ENCODE measurements around the gene EPX. TPM values are rescaled to one million over a fixed set of nuclear protein-coding genes. Genes with fewer than 3 reads are reported as not detected.

The EPX gene
- total RNA-seq, 2 experiments from 2014 or later: not detected

GRCh38 chr17:58228679-58229078 is 36.2 kb downstream of the EPX start:
- TF ChIP-seq, protein P1, sequence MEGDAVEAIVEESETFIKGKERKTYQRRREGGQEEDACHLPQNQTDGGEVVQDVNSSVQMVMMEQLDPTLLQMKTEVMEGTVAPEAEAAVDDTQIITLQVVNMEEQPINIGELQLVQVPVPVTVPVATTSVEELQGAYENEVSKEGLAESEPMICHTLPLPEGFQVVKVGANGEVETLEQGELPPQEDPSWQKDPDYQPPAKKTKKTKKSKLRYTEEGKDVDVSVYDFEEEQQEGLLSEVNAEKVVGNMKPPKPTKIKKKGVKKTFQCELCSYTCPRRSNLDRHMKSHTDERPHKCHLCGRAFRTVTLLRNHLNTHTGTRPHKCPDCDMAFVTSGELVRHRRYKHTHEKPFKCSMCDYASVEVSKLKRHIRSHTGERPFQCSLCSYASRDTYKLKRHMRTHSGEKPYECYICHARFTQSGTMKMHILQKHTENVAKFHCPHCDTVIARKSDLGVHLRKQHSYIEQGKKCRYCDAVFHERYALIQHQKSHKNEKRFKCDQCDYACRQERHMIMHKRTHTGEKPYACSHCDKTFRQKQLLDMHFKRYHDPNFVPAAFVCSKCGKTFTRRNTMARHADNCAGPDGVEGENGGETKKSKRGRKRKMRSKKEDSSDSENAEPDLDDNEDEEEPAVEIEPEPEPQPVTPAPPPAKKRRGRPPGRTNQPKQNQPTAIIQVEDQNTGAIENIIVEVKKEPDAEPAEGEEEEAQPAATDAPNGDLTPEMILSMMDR (IDR thresholded peaks at IDR 0.05): no peak
- Mint-ChIP-seq H3K27me3 (peaks cover 16% of the 10 kb centered on the region), H3K4me3 (no peak overlapping the region), H3K4me1 (ENCODE audit: low read depth) (peaks cover 14% of the 10 kb centered on the region), H3K27ac (no peak overlapping the region), H3K9me3 (no peaks in the 10 kb centered on the region), H3K36me3 (ENCODE audit: low read depth) (no peaks in the 10 kb centered on the region)
- intact Hi-C loops (cut with micrococcal nuclease): no loop called here
- ATAC-seq (no peak), DNase-seq (no peak)
- CTCF ChIA-PET: interaction anchor here (2.9 kb wide), 1 partner anchor 21 kb away, joined by 15 read pairs; no protein-coding TSS in a partner anchor
- POLR2A ChIA-PET: interaction anchor here (0.6 to 0.9 kb wide), 3 partner anchors 9 to 35 kb away, joined by 3 to 5 read pairs (median 3); no protein-coding TSS in a partner anchor

GRCh38 chr17:58229384-58229783 is 36.9 kb downstream of the EPX start:
- Mint-ChIP-seq H3K4me1 (ENCODE audit: low read depth) (peaks cover 10% of the 10 kb centered on the region), H3K27me3 (peaks cover 18% of the 10 kb centered on the region), H3K9me3 (no peaks in the 10 kb centered on the region), H3K27ac (no peak overlapping the region), H3K4me3 (no peak overlapping the region), H3K36me3 (ENCODE audit: low read depth) (no peaks in the 10 kb centered on the region)
- TF ChIP-seq, protein P1 (IDR thresholded peaks at IDR 0.05): no peak
- intact Hi-C loops (cut with micrococcal nuclease): no loop called here
- POLR2A ChIA-PET: interaction anchor here (0.6 to 2.2 kb wide), 2 partner anchors 28 to 34 kb away, joined by 3 to 4 read pairs; no protein-coding TSS in a partner anchor
- DNase-seq (no peak), ATAC-seq (no peak)
- CTCF ChIA-PET: interaction anchor here (2.9 kb wide), 1 partner anchor 21 kb away, joined by 15 read pairs; no protein-coding TSS in a partner anchor

DNA sequence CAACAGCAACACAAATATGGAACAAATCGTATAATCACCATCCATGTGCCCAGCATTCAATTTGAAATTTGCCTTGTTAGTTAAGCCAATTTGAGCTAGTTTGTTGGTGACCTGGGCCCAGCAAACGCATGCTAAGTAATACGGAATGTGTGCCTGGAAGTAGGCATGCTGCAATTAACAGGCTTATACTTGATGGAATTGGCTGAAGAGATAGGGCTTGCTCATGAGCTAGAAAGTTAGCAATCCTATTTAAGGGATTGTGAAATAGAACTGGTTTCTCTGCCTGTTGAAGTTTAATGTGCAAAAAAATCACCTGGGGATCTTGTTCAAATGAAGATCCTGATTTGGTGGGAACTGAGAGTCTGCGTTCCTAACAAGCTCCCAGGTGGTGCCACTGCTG is 37.4 kb downstream of the EPX start:
- DNase-seq (no peak), ATAC-seq (no peak)
- ChIA-PET POLR2A (interaction anchor here (2.2 kb wide), 1 partner anchor 28 kb away, joined by 4 read pairs; no protein-coding TSS in a partner anchor), CTCF (interaction anchor here (1.6 to 2.9 kb wide), 2 partner anchors 20 to 30 kb away, joined by 4 to 15 read pairs; no protein-coding TSS in a partner anchor)
- Mint-ChIP-seq H3K4me3 (no peak overlapping the region), H3K27me3 (peaks cover 22% of the 10 kb centered on the region), H3K27ac (no peak overlapping the region), H3K4me1 (ENCODE audit: low read depth) (peaks cover 7% of the 10 kb centered on the region), H3K9me3 (no peaks in the 10 kb centered on the region), H3K36me3 (ENCODE audit: low read depth) (no peaks in the 10 kb centered on the region)
- TF ChIP-seq, protein P1 (IDR thresholded peaks at IDR 0.05): no peak
- intact Hi-C loops (cut with micrococcal nuclease): no loop called here

DNA sequence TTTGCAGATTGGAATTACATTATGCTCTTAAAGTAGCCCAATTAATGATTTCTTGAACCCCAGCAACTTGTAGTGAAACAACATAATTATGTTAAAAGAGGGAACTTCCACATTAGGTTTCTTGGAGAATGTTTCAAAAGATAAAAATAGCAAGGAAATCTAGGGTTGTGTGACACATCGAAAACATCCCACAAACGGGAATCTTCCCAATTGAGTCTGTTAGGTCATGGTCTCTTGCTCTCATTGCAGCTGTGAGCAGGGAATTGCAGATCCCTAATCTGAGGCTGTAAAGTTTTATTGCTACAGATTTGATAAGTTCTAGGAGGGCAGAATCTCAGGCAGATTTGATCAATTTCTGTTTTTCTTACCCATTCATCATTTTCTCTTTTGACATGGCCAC is 39.1 kb downstream of the EPX start:
- Mint-ChIP-seq H3K27ac (no peak overlapping the region), H3K9me3 (no peaks in the 10 kb centered on the region), H3K4me3 (no peak overlapping the region), H3K36me3 (ENCODE audit: low read depth) (no peaks in the 10 kb centered on the region), H3K4me1 (ENCODE audit: low read depth) (peaks cover 7% of the 10 kb centered on the region), H3K27me3 (peaks cover 28% of the 10 kb centered on the region)
- DNase-seq: no peak
- TF ChIP-seq, protein P1 (IDR thresholded peaks at IDR 0.05): no peak
- POLR2A ChIA-PET: no interaction called here
- CTCF ChIA-PET: interaction anchor here (1.3 to 2.9 kb wide), 3 partner anchors 16 to 59 kb away, joined by 3 to 15 read pairs (median 7); no protein-coding TSS in a partner anchor
- no peak for ATAC-seq
- intact Hi-C loops (cut with micrococcal nuclease): no loop called here

- Mint-ChIP-seq H3K4me1 (ENCODE audit: low read depth) (peaks cover 7% of the 10 kb centered on the region), H3K27ac (no peak overlapping the region), H3K36me3 (ENCODE audit: low read depth) (no peaks in the 10 kb centered on the region), H3K4me3 (no peak overlapping the region), H3K27me3 (peaks cover 27% of the 10 kb centered on the region), H3K9me3 (no peaks in the 10 kb centered on the region)
- ATAC-seq: peak; percentile 89
- intact Hi-C loops (cut with micrococcal nuclease): no loop called here
- TF ChIP-seq, protein P1 (IDR thresholded peaks at IDR 0.05): no peak
- peak; percentile 64 for DNase-seq
- CTCF ChIA-PET: interaction anchor here (0.7 to 1.2 kb wide), 5 partner anchors 9 to 120 kb away, joined by 3 read pairs; no protein-coding TSS in a partner anchor
- POLR2A ChIA-PET: no interaction called here
Observed at GRCh38 chr17:58232707-58233156, 40.2 kb downstream of the EPX start.
